ENCODE data around the gene MIOS. TPM values are rescaled to one million over a fixed set of nuclear protein-coding genes. Genes with fewer than 3 reads are reported as not detected.

Gene MIOS
- polyA plus RNA-seq, 1 donor (not counting 4 experiments of a cell fraction or from before 2014, with no cell fraction given): 29.2 TPM

GRCh38 chr7:7613210-7613609, 46.5 kb downstream of the MIOS start:
- Histone ChIP-seq H3K4me1 (ENCODE audit: control insufficient read depth, extremely low read depth, insufficient read depth, low read length) (no peaks in the 10 kb centered on the region), H3K4me2 (ENCODE audit: control insufficient read depth, extremely low read depth, insufficient read depth, low read depth, low read length) (no peak overlapping the region), H4K20me1 (ENCODE audit: control insufficient read depth, extremely low read depth, insufficient read depth, low read length) (no peaks in the 10 kb centered on the region), H3K27me3 (ENCODE audit: control insufficient read depth, extremely low read depth, insufficient read depth, low read length) (no peaks in the 10 kb centered on the region), H3K4me3 (ENCODE audit: control insufficient read depth in 2 of 3, extremely low read depth in 1 of 3, insufficient read depth in 2 of 3, low read depth in 1 of 3, low read length in 3 of 3) (no peak overlapping the region), H3K9ac (ENCODE audit: control insufficient read depth, extremely low read depth, insufficient read depth, low read length) (no peak overlapping the region), H2AFZ (ENCODE audit: control insufficient read depth, low read length) (no peak overlapping the region), H3K9me3 (ENCODE audit: control insufficient read depth, low read depth, low read length) (no peaks in the 10 kb centered on the region), H3K36me3 (ENCODE audit: control insufficient read depth in 2 of 2, extremely low read depth in 1 of 2, insufficient read depth in 2 of 2, low read length in 2 of 2) (no peaks in the 10 kb centered on the region), H3K79me2 (ENCODE audit: control insufficient read depth, insufficient read depth, low read length) (no peaks in the 10 kb centered on the region), H3K27ac (ENCODE audit: control insufficient read depth, insufficient read depth, low read length) (no peak overlapping the region), H3K9me1 (ENCODE audit: control insufficient read depth, extremely low read depth, insufficient read depth, low read length) (no peaks in the 10 kb centered on the region)
- FAIRE-seq (no peak), DNase-seq (ENCODE audit: low read depth, low spot score) (no peak)
- TF ChIP-seq EZH2 (IDR thresholded peaks at IDR 0.05; ENCODE audit: low read length) (no peak), CTCF (optimal IDR thresholded peaks at IDR 0.05 in 1 of 3, IDR thresholded peaks at IDR 0.05 in 1 of 3, conservative IDR thresholded peaks at IDR 0.05 in 1 of 3; ENCODE audit: extremely low read depth in 1 of 3, insufficient read depth in 2 of 3, low read length in 3 of 3) (no peak)
- dilution Hi-C loops (cut with MboI; ENCODE audit: extremely low pct_ligation_motif_present, low sequenced_read_pairs): no loop called here

GRCh38 chr7:7614018-7614741, 47.5 kb downstream of the MIOS start:
- Histone ChIP-seq H3K27ac (ENCODE audit: control insufficient read depth, insufficient read depth, low read length) (no peak overlapping the region), H3K9me3 (ENCODE audit: control insufficient read depth, low read depth, low read length) (no peaks in the 10 kb centered on the region), H3K79me2 (ENCODE audit: control insufficient read depth, insufficient read depth, low read length) (no peaks in the 10 kb centered on the region), H3K9me1 (ENCODE audit: control insufficient read depth, extremely low read depth, insufficient read depth, low read length) (no peaks in the 10 kb centered on the region), H3K4me1 (ENCODE audit: control insufficient read depth, extremely low read depth, insufficient read depth, low read length) (no peaks in the 10 kb centered on the region), H3K9ac (ENCODE audit: control insufficient read depth, extremely low read depth, insufficient read depth, low read length) (no peak overlapping the region), H3K4me2 (ENCODE audit: control insufficient read depth, extremely low read depth, insufficient read depth, low read depth, low read length) (no peak overlapping the region), H4K20me1 (ENCODE audit: control insufficient read depth, extremely low read depth, insufficient read depth, low read length) (no peaks in the 10 kb centered on the region), H2AFZ (ENCODE audit: control insufficient read depth, low read length) (no peak overlapping the region), H3K36me3 (ENCODE audit: control insufficient read depth in 2 of 2, extremely low read depth in 1 of 2, insufficient read depth in 2 of 2, low read length in 2 of 2) (no peaks in the 10 kb centered on the region), H3K27me3 (ENCODE audit: control insufficient read depth, extremely low read depth, insufficient read depth, low read length) (no peaks in the 10 kb centered on the region), H3K4me3 (ENCODE audit: control insufficient read depth in 2 of 3, extremely low read depth in 1 of 3, insufficient read depth in 2 of 3, low read depth in 1 of 3, low read length in 3 of 3) (no peak overlapping the region)
- dilution Hi-C loops (cut with MboI; ENCODE audit: extremely low pct_ligation_motif_present, low sequenced_read_pairs): no loop called here
- no peak for FAIRE-seq
- TF ChIP-seq CTCF (optimal IDR thresholded peaks at IDR 0.05 in 1 of 3, IDR thresholded peaks at IDR 0.05 in 1 of 3, conservative IDR thresholded peaks at IDR 0.05 in 1 of 3; ENCODE audit: extremely low read depth in 1 of 3, insufficient read depth in 2 of 3, low read length in 3 of 3) (no peak), EZH2 (IDR thresholded peaks at IDR 0.05; ENCODE audit: low read length) (no peak)
- no peak for DNase-seq (ENCODE audit: low read depth, low spot score)

All from keratinocyte (primary cell).